K562 (cell line): ENCODE measurements around the gene MET. TPM values are rescaled to one million over a fixed set of nuclear protein-coding genes. Genes with fewer than 3 reads are reported as not detected.

Source experiments
- ATAC-seq: fragments of 200-7000 bp; cut with Tn5 transposase; 3 replicates; pipeline ENCODE4 v1.9.1; 2020; ENCODE audit warnings: moderate library complexity
- BruUV-seq: library from RNA; stranded (reverse); fragments of 400-500 nt; replicated peaks from 2 replicates; lab custom pipeline; 2021; lab: Mats Ljungman, UMichigan
- CTCF ChIA-PET: fragments of 300-600 bp; formaldehyde crosslinking; extraction: SDS; loops from one replicate; lab custom pipeline; 2021; ENCODE audit warnings: low intra/inter-chr PET ratio; lab: Yijun Ruan, JAX
- POLR2A ChIA-PET: fragments of 300-600, 350-650 bp; sonication (Branson Sonifier 250); formaldehyde crosslinking; extraction: SDS; loops from one replicate; lab custom pipeline; 2021; ENCODE audit warnings: antibody characterized with exemption, inconsistent platforms; lab: Yijun Ruan, JAX
- DNase-seq, 4 experiments: peaks; one replicate each; pipeline versions ENCODE4 v3.0.0 to v3.0.0-alpha.2; 2011 to 2018; ENCODE audit warnings: low spot score in 3 of 4, mixed read lengths in 3 of 4; ENCODE audit errors: extremely low read depth in 1 of 4
- FAIRE-seq: peaks from 2 replicates; lab custom pipeline; 2011; peaks lifted over from hg19 to GRCh38; lab: Jason Lieb, UNC
- H2AFZ ChIP-seq: 2 replicates; pipeline ENCODE4 v1.6.0; 2011; ENCODE audit warnings: low read depth, low read length, control low read depth, inconsistent platforms
- H3K27ac ChIP-seq: fragments of 200-600 bp; 3 replicates; pipeline ENCODE4 v1.8.0; 2011; ENCODE audit warnings: low read depth, mild to moderate bottlenecking, control low read depth, inconsistent platforms, low read length, moderate library complexity, mixed read lengths; ENCODE audit errors: extremely low read depth
- H3K27me3 ChIP-seq, 2 experiments: fragments of 300-600 bp in 1 of 2; 2 replicates in 1 of 2; 3 replicates in 1 of 2; pipeline versions ENCODE4 v1.6.0 to v1.8.0; 2011; ENCODE audit warnings: inconsistent platforms in 2 of 2, low read length in 2 of 2, mild to moderate bottlenecking in 1 of 2, mixed read lengths in 1 of 2, moderate library complexity in 1 of 2; ENCODE audit not compliant: control insufficient read depth in 2 of 2, insufficient read depth in 2 of 2
- H3K36me3 ChIP-seq: fragments of 300-600 bp; 3 replicates; pipeline ENCODE4 v1.8.0; 2011; ENCODE audit warnings: mild to moderate bottlenecking, low read length, inconsistent platforms; ENCODE audit not compliant: control insufficient read depth, insufficient read depth
- H3K4me1 ChIP-seq, 2 experiments: fragments of 200-600 bp in 1 of 2; replicated peaks in 1 of 2; 2 replicates in 1 of 2; 3 replicates in 1 of 2; pipeline versions ENCODE4 v1.5.1 to v1.8.0; 2011; ENCODE audit warnings: inconsistent platforms in 2 of 2, low read length in 2 of 2, mild to moderate bottlenecking in 1 of 2, mixed read lengths in 1 of 2, moderate library complexity in 1 of 2; ENCODE audit not compliant: control insufficient read depth in 2 of 2, insufficient read depth in 2 of 2
- H3K4me2 ChIP-seq: 2 replicates; pipeline ENCODE4 v1.6.1; 2011; ENCODE audit warnings: low read length, control low read depth, inconsistent platforms, mixed read lengths; ENCODE audit not compliant: insufficient read depth
- H3K4me3 ChIP-seq: fragments of 200-600 bp; sonication (generic), shearing (Covaris generic); 2 replicates; pipeline ENCODE4 v1.5.1; 2016; ENCODE audit warnings: control low read depth, inconsistent platforms
- H3K79me2 ChIP-seq: fragments of 200-600 bp; 3 replicates; pipeline ENCODE4 v1.8.0; 2011; ENCODE audit warnings: low read length, inconsistent platforms; ENCODE audit not compliant: control insufficient read depth, insufficient read depth
- H3K9ac ChIP-seq, 2 experiments: 2 replicates each; pipeline versions ENCODE4 v1.6.0 to v1.6.1; 2011; ENCODE audit warnings: low read depth in 2 of 2, low read length in 2 of 2, control low read depth in 1 of 2, inconsistent platforms in 1 of 2, mild to moderate bottlenecking in 1 of 2, mixed read lengths in 1 of 2; ENCODE audit not compliant: insufficient read depth in 1 of 2
- H3K9me1 ChIP-seq: one replicate; pipeline ENCODE4 v1.6.0; 2011; ENCODE audit warnings: inconsistent platforms, mild to moderate bottlenecking, low read length, moderate library complexity; ENCODE audit not compliant: control insufficient read depth, insufficient read depth
- H3K9me3 ChIP-seq: replicated peaks from 2 replicates; pipeline ENCODE4 v1.5.1; 2011; ENCODE audit warnings: low read depth, low read length, inconsistent platforms; ENCODE audit not compliant: control insufficient read depth, insufficient read depth
- H4K20me1 ChIP-seq: replicated peaks from 2 replicates; pipeline ENCODE4 v1.6.1; 2011; ENCODE audit warnings: low read length, inconsistent platforms, mixed read lengths; ENCODE audit not compliant: control insufficient read depth, insufficient read depth
- CREB5 ChIP-seq: fragments of 250-450 bp; sonication (Bioruptor Pico); IDR thresholded peaks from 2 replicates; pipeline ENCODE4 v1.5.0; 2020; ENCODE audit warnings: mild to moderate bottlenecking
- FOXK1 ChIP-seq: sonication (generic); formaldehyde crosslinking; IDR thresholded peaks from 2 replicates; pipeline ENCODE4 v1.8.0; 2022; ENCODE audit warnings: missing genetic modification reagents, mild to moderate bottlenecking, borderline replicate concordance
- JUND ChIP-seq, 2 experiments: IDR thresholded peaks; 2 replicates in 1 of 2; 3 replicates in 1 of 2; pipeline ENCODE4 v1.6.1; 2011; ENCODE audit warnings: borderline replicate concordance in 2 of 2, low read depth in 2 of 2, low read length in 2 of 2, improper control_type of control experiment in 1 of 2, missing biosample characterization in 1 of 2, missing genetic modification characterization in 1 of 2, missing genetic modification reagents in 1 of 2
- NFIC ChIP-seq: fragments of 450-650 bp; IDR thresholded peaks from 2 replicates; pipeline ENCODE4 v1.6.1; 2017; ENCODE audit warnings: mild to moderate bottlenecking, inconsistent platforms
- SP2 ChIP-seq: IDR thresholded peaks from 2 replicates; pipeline ENCODE4 v1.6.1; 2011; ENCODE audit warnings: mild to moderate bottlenecking, low read depth, low read length, moderate library complexity; ENCODE audit not compliant: poor library complexity, severe bottlenecking; ENCODE audit errors: extremely low read depth
- WGBS: fragments of 100-300 bp; shearing (Covaris generic); methylation state at CpG from one replicate; pipeline ENCODE4 v1.1.6; 2016; ENCODE audit warnings: low coverage, mixed read lengths; ENCODE audit not compliant: insufficient coverage; ENCODE audit errors: missing lambda C conversion rate; 5-methylcytosine and 5-hydroxymethylcytosine counted together
- in situ Hi-C: fragments of 300-500 bp; cut with MboI; formaldehyde crosslinking; loops from 4 replicates; pipeline ENCODE4 v1.15.0; 2018; ENCODE audit warnings: inconsistent platforms, mixed read lengths
- intact Hi-C: fragments of 100-400 bp; cut with micrococcal nuclease; formaldehyde crosslinking; loops from 2 replicates; pipeline ENCODE4 v1.14.2; 2022
- polyA plus RNA-seq, 8 experiments: library from polyadenylated mRNA; depleted of rRNA in 4 of 8; stranded (reverse) in 5 of 8; unstranded in 3 of 8; fragments of >200 nt; fragmentation: Nextera tagmentation in 2 of 8; fragmentation: Illumina TruSeq in 1 of 8; extraction: Ambion mirVana in 2 of 8; extraction: Trizol in 1 of 8; gene quantifications; 2 replicates each; pipeline versions ENCODE4 v1.2.1 to v1.2.3, GENCODE V29; 2011 to 2014; ENCODE audit warnings: inconsistent platforms in 1 of 8, missing spikeins in 1 of 8
- total RNA-seq, 7 experiments: library from RNA; depleted of rRNA in 6 of 7; stranded (reverse); fragments of >200 nt in 6 of 7; fragmentation: Illumina TruSeq in 2 of 7; extraction: Trizol in 2 of 7; gene quantifications; 2 replicates each; pipeline versions ENCODE4 v1.2.1 to v1.2.3, GENCODE V29; 2011 to 2021; ENCODE audit warnings: low replicate concordance in 1 of 7

MET gene
- total and polyA plus RNA-seq, 9 of the 15 experiments (the other 6 are each of a cell fraction or from before 2014, with no cell fraction given): 0.84 to 2.4 (median 1.1) TPM

GRCh38 chr7:116788572-116789197 lies 116.7 kb downstream of the MET start:
- in situ Hi-C loops (no loop called here), intact Hi-C loops (no loop called here)
- Histone ChIP-seq H3K79me2 (no peaks in the 10 kb centered on the region), H3K9ac (no peak overlapping the region), H3K27ac (no peak overlapping the region), H2AFZ (no peak overlapping the region), H3K27me3 (peaks cover 10 to 14% of the 10 kb centered on the region in 2 experiments; a peak in 4 of 5 replicates), H3K4me2 (no peak overlapping the region), H3K9me3 (no peaks in the 10 kb centered on the region), H3K4me1 (no peaks in the 10 kb centered on the region), H3K36me3 (no peaks in the 10 kb centered on the region), H4K20me1 (no peaks in the 10 kb centered on the region), H3K9me1 (no peaks in the 10 kb centered on the region), H3K4me3 (no peak overlapping the region)
- CTCF ChIA-PET: no interaction called here
- DNase-seq (no peak), ATAC-seq (no peak), FAIRE-seq (no peak)
- POLR2A ChIA-PET: no interaction called here
- WGBS: 2% methylated on average over 5 of the region's 5 CpGs
- no peak for TF ChIP-seq FOXK1
- TF ChIP-seq NFIC: no peak
- no peak for TF ChIP-seq JUND (IDR thresholded peaks at IDR 0.05; ENCODE audit: borderline replicate concordance, low read depth, low read length)
- no peak for TF ChIP-seq JUND (tag; IDR thresholded peaks at IDR 0.05; ENCODE audit: borderline replicate concordance, low read depth, low read length)
- TF ChIP-seq SP2: no peak
- TF ChIP-seq CREB5 (CRISPR knock-in tag): no peak
- no TSS peak for BruUV-seq
